GM18498 (cell line): ENCODE measurements around the gene MCC.

Experiments
- ATAC-seq: cut with Tn5 transposase; IDR thresholded peaks from one replicate; pipeline ENCODE4 v1.9.1; 2021; ENCODE audit warnings: mild to moderate bottlenecking, moderate library complexity; ENCODE audit not compliant: unreplicated experiment

Gene MCC

DNA sequence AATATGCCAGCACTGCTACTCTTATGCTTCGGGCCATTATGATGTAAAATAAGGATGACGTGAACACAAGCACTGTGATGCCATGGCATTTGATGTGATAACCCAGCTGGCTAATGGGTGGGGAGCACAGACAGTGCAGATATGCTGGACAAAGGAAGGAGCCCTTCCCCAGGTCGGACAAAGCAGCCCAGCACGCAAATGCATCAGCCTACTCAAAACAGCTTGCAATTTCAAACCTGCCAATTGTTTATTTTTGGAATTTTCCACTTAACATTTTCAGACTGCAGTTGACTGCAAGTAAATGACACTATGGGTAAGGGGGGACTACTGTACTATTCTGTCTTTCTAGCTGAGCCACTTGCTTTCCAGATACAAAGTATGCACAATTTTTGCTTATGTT, 330.4 kb downstream of the MCC start:
- ATAC-seq = no peak

DNA sequence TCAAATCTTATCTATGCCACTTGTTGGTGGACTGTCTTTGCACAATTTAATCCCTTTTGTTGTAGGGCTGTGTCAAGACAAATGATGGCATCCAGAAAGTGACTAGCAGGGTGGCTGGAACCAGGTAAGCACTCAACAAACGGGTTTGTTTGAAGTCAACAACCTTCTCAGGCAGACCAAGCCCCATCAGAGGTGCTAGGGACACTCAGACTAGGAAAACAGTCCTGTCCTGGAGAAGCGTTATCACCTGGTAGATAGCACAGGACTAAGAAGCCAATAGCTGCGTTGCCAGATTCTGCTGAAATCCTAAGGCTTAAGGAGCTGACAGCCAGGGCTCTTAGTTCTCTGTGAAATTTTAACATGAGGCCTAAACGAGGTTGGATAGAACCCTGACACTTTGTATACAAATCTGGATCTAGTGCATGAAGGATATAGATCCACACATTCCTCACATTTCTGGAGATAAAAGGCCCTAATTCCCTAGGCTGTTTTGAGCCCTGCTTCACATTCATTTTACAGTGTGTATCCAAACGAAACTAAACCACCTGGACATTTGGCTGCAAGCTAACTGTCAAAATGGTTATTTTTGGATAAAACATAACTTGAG, 331.9 kb downstream of the MCC start:
- no peak for ATAC-seq

DNA sequence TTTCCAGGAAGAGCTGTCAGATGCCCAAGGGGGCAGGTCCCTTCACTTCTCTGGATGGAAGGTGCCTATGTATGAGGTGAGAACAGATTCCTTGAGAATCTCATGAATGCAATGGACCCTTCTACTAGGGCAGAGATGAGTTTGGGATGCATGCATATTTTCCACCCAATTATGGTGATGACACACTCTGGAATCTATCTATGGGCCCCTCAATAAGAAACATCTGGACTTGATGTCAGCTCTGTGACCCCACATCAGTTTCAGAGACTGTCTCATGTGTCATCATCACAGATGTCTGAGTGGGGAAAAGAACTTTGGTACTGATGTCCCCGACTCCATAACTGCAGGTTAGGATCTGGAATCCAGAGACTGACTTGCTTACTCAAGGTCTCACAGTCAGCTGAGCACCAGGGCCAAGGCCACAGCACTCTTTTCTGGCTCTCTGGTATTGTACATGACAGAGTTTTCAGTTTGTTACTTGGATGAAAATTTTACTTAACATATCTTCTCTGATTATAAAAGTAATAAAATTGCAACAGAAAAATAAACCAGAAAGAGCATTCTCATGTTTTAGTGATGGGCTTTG, 334.6 kb downstream of the MCC start:
- ATAC-seq = no peak

DNA sequence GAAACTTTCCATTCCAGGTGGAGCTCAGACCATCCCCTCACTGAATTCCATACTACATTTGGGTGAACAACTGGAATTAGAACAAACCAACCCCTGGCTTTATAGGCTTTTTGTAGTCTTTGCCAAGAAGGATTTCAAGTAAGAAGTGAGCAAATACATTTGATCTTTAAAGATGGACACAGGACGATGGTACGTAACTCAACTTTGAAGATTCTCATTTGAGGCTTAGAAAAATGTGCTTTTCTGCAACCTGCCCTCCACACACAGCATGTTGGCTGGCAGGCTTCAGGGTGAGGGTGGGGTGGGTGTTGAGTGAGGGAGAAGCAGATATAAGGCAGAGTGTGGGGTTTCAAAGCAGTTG, 335.9 kb downstream of the MCC start:
- ATAC-seq = no peak

DNA sequence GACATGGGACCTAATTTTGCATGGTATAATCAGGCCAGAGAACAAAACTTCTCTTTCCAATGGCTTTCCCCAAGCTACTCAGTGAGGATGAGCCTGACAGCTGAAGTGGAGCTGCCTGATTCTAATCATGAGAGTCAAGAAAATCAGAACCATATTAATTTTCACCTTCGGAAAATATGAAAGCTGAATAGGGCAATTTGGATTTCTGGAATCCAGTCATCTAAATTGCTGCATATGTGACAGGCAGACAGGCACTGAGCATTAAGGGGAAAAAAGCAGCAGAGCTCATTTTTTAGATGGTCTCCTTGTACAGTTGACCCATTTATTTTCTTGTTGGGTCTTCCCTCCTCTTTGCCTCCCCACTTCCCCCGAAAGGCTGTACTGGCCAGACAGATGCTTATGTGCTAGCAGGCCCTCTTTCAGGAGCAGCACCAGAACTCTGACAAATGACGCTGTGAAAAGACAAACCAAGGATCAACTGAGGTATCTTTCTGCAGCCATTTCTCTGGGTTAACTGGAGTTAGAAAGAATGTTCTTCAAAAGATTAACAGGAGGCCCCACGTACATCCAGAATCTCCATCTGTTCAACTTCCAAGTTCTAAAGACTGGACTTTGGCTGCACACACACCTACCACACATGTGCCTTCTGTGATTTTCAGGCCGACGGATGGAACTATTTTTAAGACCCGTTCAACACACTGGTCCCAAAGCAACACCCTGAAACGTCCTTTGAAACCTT, 336.4 kb downstream of the MCC start:
- no peak for ATAC-seq

DNA sequence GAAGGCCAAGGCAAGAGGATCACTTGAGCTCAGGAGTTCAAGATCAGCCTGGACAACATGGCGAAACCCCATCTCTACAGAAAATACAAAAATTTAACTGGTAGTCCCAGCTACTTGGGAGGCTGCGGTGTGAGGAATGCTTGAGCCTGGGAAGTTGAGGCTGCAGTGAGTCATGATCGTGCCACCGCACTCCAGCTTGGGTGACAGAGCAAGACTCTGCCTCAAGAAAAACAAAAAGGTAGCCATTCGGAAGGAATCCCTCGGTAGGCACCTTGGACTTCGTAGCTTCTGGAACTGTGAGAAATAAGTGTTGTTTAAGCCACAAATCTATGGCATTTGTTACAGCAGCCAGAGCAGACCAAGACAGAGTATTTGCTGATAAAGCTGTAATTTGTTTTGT, 337.4 kb downstream of the MCC start:
- ATAC-seq = no peak

DNA sequence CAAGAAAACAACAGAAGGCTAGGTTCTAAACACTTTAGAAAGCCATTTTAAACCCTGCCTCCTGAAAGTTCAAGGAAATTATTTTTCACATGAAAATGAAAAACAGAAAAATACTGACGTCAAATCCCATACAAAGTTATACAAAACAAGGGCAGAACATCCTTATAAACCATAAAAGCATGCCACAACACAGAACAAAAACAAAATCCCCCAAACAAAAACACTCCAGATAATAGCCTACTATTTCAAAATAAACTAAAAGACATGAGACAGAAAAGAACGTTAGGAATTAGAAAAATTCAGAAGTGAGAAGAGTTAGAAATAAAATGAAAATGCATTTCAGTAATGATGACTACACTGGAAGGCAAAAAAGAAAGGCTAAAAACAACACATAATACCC, 338.0 kb downstream of the MCC start:
- ATAC-seq = no peak

DNA sequence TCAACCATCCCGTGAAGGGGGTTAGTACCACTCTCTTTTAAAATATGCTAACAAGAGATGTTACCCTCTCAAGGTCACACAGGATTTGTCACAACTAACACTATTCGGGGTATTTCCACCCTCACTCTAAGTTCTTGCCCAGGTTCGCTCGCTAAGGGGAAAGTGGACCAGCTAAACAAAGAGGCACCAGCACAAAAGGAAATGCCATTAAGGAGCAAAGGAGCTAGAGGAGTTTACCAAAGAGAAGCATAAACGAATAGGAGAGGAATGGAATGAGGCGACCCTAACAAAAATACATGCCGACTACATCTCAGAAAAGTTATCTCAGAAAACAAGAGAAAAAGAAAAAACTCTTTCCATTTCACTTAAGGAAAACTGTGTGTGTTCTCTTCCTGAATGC, 340.7 kb downstream of the MCC start:
- ATAC-seq = no peak

DNA sequence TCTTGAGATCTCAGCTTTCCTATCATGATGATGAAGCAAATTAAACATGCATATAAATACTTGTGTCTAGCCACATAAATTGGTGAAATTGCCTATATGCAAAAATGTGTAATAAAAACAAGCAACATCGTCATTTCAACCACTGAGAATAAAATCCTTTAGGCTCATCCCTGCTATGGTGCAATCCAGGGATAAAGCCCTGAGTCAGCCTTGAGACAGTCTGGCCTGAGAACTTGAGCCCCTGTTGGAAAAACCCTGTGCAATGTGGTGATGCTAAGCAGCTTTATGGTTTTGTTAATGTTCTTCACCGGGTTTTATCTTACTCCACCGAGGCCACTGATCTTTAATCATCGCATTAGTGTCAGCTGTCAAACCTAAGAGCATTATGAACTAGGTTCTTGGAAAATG, 341.1 kb downstream of the MCC start:
- ATAC-seq = no peak

DNA sequence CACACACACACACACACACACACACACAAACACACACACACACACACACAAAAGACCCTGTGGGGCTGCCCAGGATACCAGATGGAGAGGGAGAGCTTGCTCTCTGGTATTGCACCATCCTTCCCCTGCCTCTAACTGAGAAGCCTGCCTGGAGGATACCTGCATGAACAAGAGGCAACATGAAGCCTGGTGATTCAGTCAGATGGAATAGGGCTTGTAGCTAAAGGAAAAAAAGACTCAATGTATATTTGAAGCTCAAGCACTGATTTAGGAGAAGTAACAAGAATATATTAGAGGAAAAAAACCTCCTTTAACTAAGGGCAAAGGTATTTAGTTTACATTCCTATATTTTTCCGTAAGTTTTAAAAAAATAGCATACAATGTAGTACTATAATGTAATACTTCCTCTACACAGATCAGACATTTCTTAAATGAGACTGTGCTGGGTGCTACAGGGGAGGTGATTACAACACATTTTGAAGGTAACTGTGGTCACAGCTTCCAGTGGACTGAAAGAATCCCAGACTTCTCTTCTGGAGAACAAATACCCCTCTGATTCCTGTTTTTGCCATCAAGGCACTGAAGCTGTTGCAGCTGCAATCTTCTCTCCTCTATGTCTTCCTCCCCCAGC, 342.4 kb downstream of the MCC start:
- ATAC-seq = no peak

DNA sequence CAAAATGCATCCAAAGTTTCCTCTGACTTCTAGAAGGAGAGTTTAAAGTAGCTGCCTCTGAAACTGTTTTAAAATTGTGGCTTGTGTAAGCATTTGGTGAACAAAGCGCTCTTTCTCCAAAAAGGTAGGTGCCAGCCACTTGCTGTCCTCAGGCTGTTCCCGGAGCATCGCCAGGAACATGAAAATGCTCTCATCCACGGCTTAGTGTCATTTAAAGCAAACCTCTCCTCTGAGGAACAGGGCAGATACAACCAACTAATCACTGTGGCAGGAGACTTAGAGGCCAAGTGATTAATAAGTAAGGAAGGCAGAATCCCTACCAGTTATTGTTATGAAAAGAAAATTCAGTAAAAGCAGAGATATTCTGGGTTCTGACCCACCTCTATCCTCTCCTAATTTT, 346.1 kb downstream of the MCC start:
- ATAC-seq = no peak

DNA sequence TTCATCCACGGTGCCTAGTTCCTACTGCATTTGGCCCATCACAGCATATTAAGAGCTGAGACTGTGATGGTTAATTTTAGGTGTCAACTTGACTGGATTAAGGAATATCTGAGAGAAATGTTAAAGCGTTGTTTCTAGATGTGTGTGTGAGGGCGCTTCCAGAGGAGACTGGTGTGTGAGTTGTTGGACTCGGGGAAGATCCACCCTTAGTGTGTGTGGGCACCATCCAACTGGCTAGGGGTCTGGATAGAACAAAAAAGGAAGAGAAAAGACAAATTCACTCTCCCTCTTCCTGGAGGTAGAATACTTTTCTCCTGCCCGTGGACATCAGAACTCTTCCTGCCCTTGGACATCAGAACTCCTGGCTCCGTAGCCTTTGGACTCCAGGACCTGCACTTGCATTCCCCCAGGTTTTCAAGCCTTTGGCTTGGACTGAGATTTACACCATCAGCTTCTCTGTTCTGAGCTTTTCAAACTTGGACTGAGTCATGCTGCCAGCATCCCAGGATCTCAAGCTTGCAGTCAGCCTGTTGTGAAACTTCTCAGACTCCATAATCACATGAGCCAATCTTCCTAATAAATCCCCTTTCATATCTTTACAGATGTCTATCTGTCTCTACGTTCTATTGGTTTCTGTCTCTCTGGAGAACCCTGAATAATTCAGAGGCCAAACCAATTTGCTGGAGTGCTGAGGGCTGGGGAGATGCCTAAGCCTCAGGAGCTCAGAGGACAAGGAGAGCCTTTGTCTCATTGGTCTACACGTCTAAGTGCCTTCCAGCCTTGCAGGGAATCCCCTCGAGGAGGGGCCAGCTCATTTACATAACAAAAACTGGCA, 347.2 kb downstream of the MCC start:
- no peak for ATAC-seq

DNA sequence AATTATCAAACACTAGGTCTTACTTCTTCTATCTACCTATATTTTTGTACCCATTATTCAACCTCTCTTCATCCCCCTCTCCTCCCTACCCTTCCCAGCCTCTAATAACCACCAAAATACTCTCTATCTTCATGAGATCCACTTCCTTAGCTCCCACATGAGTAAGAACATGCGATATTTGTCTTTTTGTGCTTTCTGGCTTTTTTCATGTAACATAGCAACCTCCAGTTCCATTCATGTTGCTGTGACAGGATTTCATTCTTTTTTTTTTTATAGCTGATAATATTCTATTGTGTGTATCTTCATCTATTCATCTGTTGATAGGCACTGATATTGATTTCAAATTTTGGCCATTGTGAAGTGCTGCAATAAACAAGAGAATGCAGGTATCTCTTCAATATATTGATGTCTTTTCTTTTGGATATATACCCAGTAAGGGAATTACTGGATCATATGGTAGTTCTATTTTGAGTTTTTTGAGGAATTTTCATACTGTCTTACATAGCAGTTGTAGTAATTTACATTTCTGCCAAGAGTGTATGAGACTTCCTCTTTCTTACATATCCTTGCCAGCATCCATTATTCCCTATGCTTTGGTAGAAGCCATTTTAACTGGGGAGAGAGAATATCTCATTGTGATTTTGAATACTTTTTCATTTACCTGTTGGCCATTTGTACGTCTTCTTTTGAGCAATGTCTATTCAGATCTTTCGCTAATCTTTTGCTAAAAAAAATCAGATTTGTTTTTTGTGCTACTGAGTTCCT, 354.9 kb downstream of the MCC start:
- no peak for ATAC-seq

DNA sequence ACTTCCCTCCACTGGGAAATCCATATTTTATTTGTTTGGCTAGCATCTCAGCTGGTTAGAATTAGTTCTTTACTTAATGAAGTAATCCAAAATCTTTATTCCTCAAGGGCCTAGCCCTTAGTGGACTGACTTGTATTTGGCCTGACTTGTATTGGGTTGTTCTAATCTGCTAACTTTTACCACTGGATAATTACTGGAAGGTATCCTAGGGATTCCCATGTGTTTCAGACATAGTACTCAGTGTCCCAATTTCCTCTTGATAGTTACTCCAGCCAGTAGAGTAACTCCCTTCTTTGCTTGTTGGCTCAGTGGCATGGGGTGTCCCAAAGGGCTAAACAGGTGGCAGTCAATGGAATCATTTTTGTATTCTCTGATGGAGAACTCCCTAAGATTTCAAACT, 355.7 kb downstream of the MCC start:
- ATAC-seq = no peak

DNA sequence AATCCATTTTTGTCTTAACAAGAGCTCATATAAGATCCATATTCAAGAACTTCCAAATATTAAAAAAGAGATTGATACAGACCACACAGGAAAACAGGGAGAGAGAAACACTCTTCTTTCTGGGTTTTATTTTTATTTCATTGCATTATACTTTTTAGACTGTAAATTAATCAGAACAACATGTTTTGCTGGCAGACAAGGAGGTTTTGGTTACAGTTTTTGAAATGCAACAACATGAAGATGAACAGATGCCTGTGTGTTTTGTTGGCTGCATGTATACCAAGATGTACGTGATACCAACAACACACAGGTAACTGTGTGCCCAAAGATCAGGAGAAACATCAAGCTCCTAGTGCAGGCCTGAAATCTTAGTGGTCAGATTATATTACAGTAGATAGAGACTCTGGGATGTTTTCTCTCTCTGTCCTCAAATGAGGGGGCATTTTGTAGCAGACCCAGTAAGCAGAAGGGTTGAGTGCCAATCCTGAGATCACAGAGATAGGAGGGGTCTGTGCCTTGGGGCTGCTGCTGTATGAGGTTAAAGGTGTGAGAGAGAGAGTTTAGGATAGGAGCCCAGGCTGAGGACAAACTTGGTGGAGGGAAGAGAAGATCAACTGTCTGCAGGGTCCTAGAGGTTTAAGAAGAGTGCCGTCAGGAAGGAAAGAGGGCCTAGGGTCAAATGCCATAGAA, 359.5 kb downstream of the MCC start:
- ATAC-seq = no peak

DNA sequence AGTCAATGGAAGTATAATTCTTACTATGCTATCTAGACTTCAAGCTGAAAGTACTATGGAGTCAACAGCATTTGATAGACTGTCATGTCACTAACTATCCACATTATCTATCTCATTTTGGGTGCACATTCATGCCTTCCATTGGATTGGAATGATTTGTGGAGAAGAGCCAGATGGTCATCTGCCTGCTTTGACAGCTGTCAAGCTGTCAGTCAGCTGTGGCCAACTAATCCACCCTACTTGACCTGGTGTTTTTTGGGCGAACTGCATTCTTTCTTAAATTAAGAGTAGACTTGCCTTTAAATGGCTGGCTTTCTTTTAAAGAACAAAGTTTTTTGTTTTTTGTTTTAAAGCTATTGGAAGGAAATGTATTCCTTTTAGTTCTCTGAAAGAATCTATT, 360.2 kb downstream of the MCC start:
- no peak for ATAC-seq

DNA sequence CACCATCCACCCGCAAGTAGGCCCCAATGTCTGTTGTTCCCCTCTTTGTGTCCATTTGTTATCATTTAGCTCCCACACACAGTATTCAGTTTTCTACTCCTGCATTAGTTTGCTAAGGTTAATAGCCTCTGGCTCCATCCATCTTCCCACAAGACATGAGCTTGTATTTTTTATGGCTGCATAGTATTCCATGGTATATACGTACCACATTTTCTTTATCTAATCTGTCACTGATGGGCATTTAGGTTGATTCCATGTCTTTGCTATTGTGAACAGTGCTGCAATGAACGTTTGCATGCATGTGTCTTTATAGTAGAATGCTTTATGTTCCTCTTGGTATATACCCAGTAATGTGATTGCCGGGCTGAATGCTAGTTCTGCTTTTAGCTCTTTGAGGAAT, 361.2 kb downstream of the MCC start:
- ATAC-seq = no peak

DNA sequence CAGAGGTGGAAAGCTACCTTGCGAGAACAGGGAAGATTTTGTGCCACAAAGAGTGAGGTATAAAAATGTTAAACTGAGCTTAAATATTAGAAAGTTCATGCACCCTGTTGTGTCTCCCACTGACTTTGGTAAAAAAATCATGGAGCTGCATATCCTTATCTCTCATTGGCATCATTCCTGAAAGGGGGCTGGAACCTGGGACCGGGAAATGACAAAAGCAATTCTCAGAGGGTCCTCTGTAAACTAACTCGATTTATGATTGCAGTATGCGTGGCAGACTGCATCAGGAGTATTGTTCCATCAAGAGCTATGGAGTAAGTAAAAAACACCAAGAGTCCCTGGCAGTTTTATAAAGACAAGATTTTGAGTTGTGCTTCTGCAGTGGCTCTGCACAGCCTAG, 362.9 kb downstream of the MCC start:
- ATAC-seq = no peak

DNA sequence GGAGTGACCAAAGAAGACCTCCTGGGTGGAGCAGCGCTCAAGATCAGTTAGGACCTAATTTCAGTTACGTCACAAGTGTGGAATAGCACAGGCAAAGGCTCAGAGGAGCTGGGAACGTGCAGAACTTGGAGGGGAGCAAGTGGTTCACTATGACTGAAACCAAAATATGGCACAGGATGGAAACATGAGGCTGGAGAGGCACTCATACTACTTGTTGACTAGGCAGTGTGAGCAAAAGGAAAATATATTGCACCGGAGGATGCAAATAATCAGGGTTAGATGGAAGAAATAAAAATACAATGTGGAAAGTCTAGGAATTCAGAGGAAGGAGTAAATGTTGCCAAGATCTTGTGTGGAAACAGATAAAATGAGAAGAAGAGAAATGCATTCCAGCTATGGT, 363.3 kb downstream of the MCC start:
- no peak for ATAC-seq

DNA sequence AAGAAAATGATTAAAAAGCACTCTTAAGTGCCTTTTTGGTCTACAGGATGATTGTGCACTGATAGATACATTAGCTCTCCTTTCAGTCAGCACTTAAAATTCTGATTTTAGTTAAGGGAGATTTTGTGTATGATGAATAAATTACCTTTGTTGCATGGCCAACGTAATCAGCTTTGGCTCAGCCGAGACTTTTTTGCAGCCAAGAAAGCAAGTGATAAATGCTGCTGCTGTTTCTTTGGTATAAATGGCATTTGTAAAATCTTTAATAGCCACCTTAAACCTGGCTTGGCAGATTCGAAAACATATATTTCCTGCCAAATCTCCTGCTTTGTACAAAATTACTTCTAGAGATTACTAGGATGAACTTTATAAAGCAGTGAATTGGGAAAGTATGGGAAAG, 364.0 kb downstream of the MCC start:
- ATAC-seq = no peak
